Liver (tissue), 3 donors: ENCODE data around the gene ZNHIT2.

ENCODE experiments used
- CTCF ChIP-seq: fragments of 150-350 bp; IDR thresholded peaks from 2 replicates; pipeline ENCODE4 v1.5.1; 2017; ENCODE audit warnings: improper control_type of control experiment, low read depth, low read length; ENCODE audit not compliant: missing input control
- FOXA1 ChIP-seq: IDR thresholded peaks from 2 replicates; pipeline ENCODE4 v1.6.1; 2016; ENCODE audit warnings: antibody characterized with exemption
- GABPA ChIP-seq, 2 donors: IDR thresholded peaks in 1 of 2; conservative IDR thresholded peaks in 1 of 2; 2 replicates each; pipeline ENCODE4 v1.6.1; 2016; ENCODE audit warnings: antibody characterized with exemption in 2 of 2, mild to moderate bottlenecking in 1 of 2, moderate library complexity in 1 of 2
- JUND ChIP-seq, 2 donors: IDR thresholded peaks; 2 replicates each; pipeline ENCODE4 v1.6.1; 2016; ENCODE audit warnings: antibody characterized with exemption in 2 of 2
- MAX ChIP-seq: IDR thresholded peaks from 2 replicates; pipeline ENCODE4 v1.6.1; 2016; ENCODE audit warnings: antibody characterized with exemption
- NR2F2 ChIP-seq: IDR thresholded peaks from 2 replicates; pipeline ENCODE4 v1.6.1; 2016; ENCODE audit warnings: antibody characterized with exemption
- RAD21 ChIP-seq, 2 donors: IDR thresholded peaks; 2 replicates each; pipeline ENCODE4 v1.6.1; 2016; ENCODE audit warnings: antibody characterized with exemption in 2 of 2, mild to moderate bottlenecking in 2 of 2
- REST ChIP-seq: IDR thresholded peaks from 2 replicates; pipeline ENCODE4 v1.6.1; 2016; ENCODE audit warnings: antibody characterized with exemption, mild to moderate bottlenecking
- RXRA ChIP-seq, 2 donors: IDR thresholded peaks; 2 replicates each; pipeline ENCODE4 v1.6.1; 2017 to 2018; ENCODE audit warnings: antibody characterized with exemption in 2 of 2, mild to moderate bottlenecking in 1 of 2
- SP1 ChIP-seq: IDR thresholded peaks from 2 replicates; pipeline ENCODE4 v1.6.1; 2018; ENCODE audit warnings: antibody characterized with exemption, mild to moderate bottlenecking
- TAF1 ChIP-seq: conservative IDR thresholded peaks from 2 replicates; pipeline ENCODE4 v1.6.1; 2016; ENCODE audit warnings: antibody characterized with exemption, mild to moderate bottlenecking
- YY1 ChIP-seq: IDR thresholded peaks from 2 replicates; pipeline ENCODE4 v1.6.1; 2016; ENCODE audit warnings: antibody characterized with exemption, mild to moderate bottlenecking
- TF ChIP-seq, protein P1 (sequence below): IDR thresholded peaks from 2 replicates; pipeline ENCODE4 v1.6.1; 2016; ENCODE audit warnings: antibody characterized with exemption
- TF ChIP-seq, protein P2 (sequence below): IDR thresholded peaks from 2 replicates; pipeline ENCODE4 v1.6.1; 2016; ENCODE audit warnings: antibody characterized with exemption
- donor health status: healthy.
- donor health status: healthy.

DNA sequence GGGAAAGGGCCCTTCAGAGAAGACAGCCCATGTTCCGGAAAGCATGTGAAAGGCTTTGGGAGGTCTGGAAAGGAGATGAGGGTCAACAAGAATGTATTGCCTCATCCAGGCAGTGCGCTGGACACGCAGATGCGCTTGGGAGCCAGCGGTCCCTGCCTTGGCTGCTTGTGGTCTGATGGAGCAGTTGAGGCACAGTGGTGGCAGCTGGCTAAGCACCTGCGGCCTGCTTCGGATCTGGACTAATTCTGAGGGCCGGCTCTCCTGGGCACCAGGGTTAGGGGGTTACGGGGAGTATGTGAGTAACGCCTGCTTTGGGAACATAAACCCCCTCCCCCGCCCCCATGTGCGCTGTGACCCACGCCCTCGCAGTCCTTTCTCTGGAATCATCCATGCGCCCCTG, 10.4 kb downstream of the ZNHIT2 start:
- TF ChIP-seq, protein P1, sequence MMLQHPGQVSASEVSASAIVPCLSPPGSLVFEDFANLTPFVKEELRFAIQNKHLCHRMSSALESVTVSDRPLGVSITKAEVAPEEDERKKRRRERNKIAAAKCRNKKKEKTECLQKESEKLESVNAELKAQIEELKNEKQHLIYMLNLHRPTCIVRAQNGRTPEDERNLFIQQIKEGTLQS, result no peak
- TF ChIP-seq CTCF (no peak), TAF1 (no peak), GABPA (IDR thresholded peaks at IDR 0.05 in 1 of 2, conservative IDR thresholded peaks at IDR 0.05 in 1 of 2) (no peak), RXRA (IDR thresholded peaks at IDR 0.05) (no peak), SP1 (no peak), NR2F2 (no peak), JUND (IDR thresholded peaks at IDR 0.05) (no peak), YY1 (no peak), RAD21 (IDR thresholded peaks at IDR 0.05) (no peak), MAX (no peak), REST (no peak), FOXA1 (no peak)
- TF ChIP-seq, protein P2, sequence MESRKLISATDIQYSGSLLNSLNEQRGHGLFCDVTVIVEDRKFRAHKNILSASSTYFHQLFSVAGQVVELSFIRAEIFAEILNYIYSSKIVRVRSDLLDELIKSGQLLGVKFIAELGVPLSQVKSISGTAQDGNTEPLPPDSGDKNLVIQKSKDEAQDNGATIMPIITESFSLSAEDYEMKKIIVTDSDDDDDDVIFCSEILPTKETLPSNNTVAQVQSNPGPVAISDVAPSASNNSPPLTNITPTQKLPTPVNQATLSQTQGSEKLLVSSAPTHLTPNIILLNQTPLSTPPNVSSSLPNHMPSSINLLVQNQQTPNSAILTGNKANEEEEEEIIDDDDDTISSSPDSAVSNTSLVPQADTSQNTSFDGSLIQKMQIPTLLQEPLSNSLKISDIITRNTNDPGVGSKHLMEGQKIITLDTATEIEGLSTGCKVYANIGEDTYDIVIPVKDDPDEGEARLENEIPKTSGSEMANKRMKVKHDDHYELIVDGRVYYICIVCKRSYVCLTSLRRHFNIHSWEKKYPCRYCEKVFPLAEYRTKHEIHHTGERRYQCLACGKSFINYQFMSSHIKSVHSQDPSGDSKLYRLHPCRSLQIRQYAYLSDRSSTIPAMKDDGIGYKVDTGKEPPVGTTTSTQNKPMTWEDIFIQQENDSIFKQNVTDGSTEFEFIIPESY, result no peak
